ENCODE data around the gene ATP5F1C.

GRCh38 chr10:7804216-7804615 lies 16.2 kb downstream of the ATP5F1C start:
- TF ChIP-seq TAF1 (IDR thresholded peaks at IDR 0.05; ENCODE audit: borderline replicate concordance, low read depth, low read length) = no peak
- TF ChIP-seq POLR2A (IDR thresholded peaks at IDR 0.05; ENCODE audit: low read depth, low read length) = no peak
- no peak for TF ChIP-seq POLR2AphosphoS5 (IDR thresholded peaks at IDR 0.05; ENCODE audit: low read depth, low read length)

Data from GM12892 (cell line).